HepG2 (cell line): ENCODE results near the gene TOB2. TPM values are rescaled to one million over a fixed set of nuclear protein-coding genes. Genes with fewer than 3 reads are reported as not detected.

Experiments
- ARHGAP35 ChIP-seq: sonication (generic); formaldehyde crosslinking; IDR thresholded peaks from 2 replicates; pipeline ENCODE4 v1.9.0; 2022; ENCODE audit warnings: mild to moderate bottlenecking, inconsistent platforms, moderate library complexity, missing genetic modification reagents, borderline replicate concordance
- ATF1 ChIP-seq: IDR thresholded peaks from 2 replicates; pipeline ENCODE4 v1.6.1; 2016; ENCODE audit warnings: mild to moderate bottlenecking, control low read depth
- CBX2 ChIP-seq, 2 experiments: fragments of 200-600 bp in 1 of 2; sonication (generic); formaldehyde crosslinking in 1 of 2; IDR thresholded peaks; 2 replicates each; pipeline versions ENCODE4 v1.7.0 to v1.8.1; 2018 to 2022; ENCODE audit warnings: low read depth in 2 of 2, low read length in 1 of 2, mild to moderate bottlenecking in 1 of 2, missing genetic modification reagents in 1 of 2
- DR1 ChIP-seq: sonication (generic); formaldehyde crosslinking; IDR thresholded peaks from 2 replicates; pipeline ENCODE4 v1.8.0; 2021; ENCODE audit warnings: mild to moderate bottlenecking, missing genetic modification reagents, inconsistent platforms
- IKZF5 ChIP-seq: IDR thresholded peaks from 2 replicates; pipeline ENCODE4 v1.6.1; 2018; ENCODE audit warnings: missing genetic modification reagents, mild to moderate bottlenecking, missing compliant biosample characterization
- KAT8 ChIP-seq: IDR thresholded peaks from 2 replicates; pipeline ENCODE4 v1.6.1; 2016; ENCODE audit warnings: missing genetic modification reagents, missing compliant biosample characterization
- KLF6 ChIP-seq: IDR thresholded peaks from 2 replicates; pipeline ENCODE4 v1.8.0; 2016; ENCODE audit warnings: missing biosample characterization, missing genetic modification reagents
- MIER3 ChIP-seq: IDR thresholded peaks from 2 replicates; pipeline ENCODE4 v1.6.1; 2016; ENCODE audit warnings: missing compliant biosample characterization, borderline replicate concordance
- NFKB2 ChIP-seq: sonication (generic); formaldehyde crosslinking; IDR thresholded peaks from 2 replicates; pipeline ENCODE4 v1.4.0; 2020; ENCODE audit warnings: missing genetic modification reagents, borderline replicate concordance
- PPARG ChIP-seq: conservative IDR thresholded peaks from 2 replicates; pipeline ENCODE4 v1.6.1; 2016; ENCODE audit warnings: missing biosample characterization, missing genetic modification reagents
- SIN3A ChIP-seq: IDR thresholded peaks from 2 replicates; pipeline ENCODE4 v1.6.1; 2011; ENCODE audit warnings: low read depth, mild to moderate bottlenecking, control low read depth, low read length, borderline replicate concordance
- SMAD1 ChIP-seq: sonication (generic); formaldehyde crosslinking; IDR thresholded peaks from 2 replicates; pipeline ENCODE4 v1.4.0; 2020; ENCODE audit warnings: missing genetic modification reagents, low read depth, mild to moderate bottlenecking, borderline replicate concordance
- SOX5 ChIP-seq: IDR thresholded peaks from 2 replicates; pipeline ENCODE4 v1.6.1; 2016; ENCODE audit warnings: borderline replicate concordance
- SRF ChIP-seq: IDR thresholded peaks from 2 replicates; pipeline ENCODE4 v1.6.1; 2011; ENCODE audit warnings: mild to moderate bottlenecking, low read depth, low read length, moderate library complexity
- ZNF138 ChIP-seq: sonication (generic); formaldehyde crosslinking; IDR thresholded peaks from 2 replicates; pipeline ENCODE4 v1.5.0; 2020; ENCODE audit warnings: mild to moderate bottlenecking, low read depth, missing genetic modification reagents
- ZNF253 ChIP-seq: sonication (generic); formaldehyde crosslinking; IDR thresholded peaks from 2 replicates; pipeline ENCODE4 v1.8.0; 2022; ENCODE audit warnings: mild to moderate bottlenecking, missing genetic modification reagents, borderline replicate concordance
- ZNF431 ChIP-seq: sonication (generic); formaldehyde crosslinking; IDR thresholded peaks from 2 replicates; pipeline ENCODE4 v1.9.0; 2022; ENCODE audit warnings: missing genetic modification reagents, low read depth, mild to moderate bottlenecking, borderline replicate concordance
- ZNF563 ChIP-seq: sonication (generic); formaldehyde crosslinking; IDR thresholded peaks from 2 replicates; pipeline ENCODE4 v1.8.0; 2022; ENCODE audit warnings: mild to moderate bottlenecking, moderate library complexity, missing genetic modification reagents
- ZNF616 ChIP-seq: sonication (generic); formaldehyde crosslinking; IDR thresholded peaks from 2 replicates; pipeline ENCODE4 v1.5.0; 2020; ENCODE audit warnings: low read depth, mild to moderate bottlenecking, missing genetic modification reagents
- ZNF891 ChIP-seq: sonication (generic); formaldehyde crosslinking; IDR thresholded peaks from 2 replicates; pipeline ENCODE4 v1.5.0; 2020; ENCODE audit warnings: mild to moderate bottlenecking, missing genetic modification reagents
- polyA plus RNA-seq, 8 experiments: library from polyadenylated mRNA; depleted of rRNA in 3 of 8; stranded (reverse) in 7 of 8; unstranded in 1 of 8; fragments of >200 nt; fragmentation: Illumina TruSeq in 4 of 8; extraction: Trizol in 4 of 8; gene quantifications; 2 replicates each; pipeline versions ENCODE4 v1.2.1 to v1.2.3, GENCODE V29; 2011 to 2016; ENCODE audit warnings: low read depth in 4 of 8, missing spikeins in 1 of 8, mixed read lengths in 1 of 8; ENCODE audit not compliant: insufficient read depth in 1 of 8
- total RNA-seq, 5 experiments: library from RNA; depleted of rRNA; stranded (reverse); fragments of >200 nt; fragmentation: Illumina TruSeq; extraction: Trizol; gene quantifications; 2 replicates each; pipeline ENCODE4 v1.2.3, GENCODE V29; 2016; ENCODE audit warnings: low read depth in 1 of 5
- TF ChIP-seq, protein P1 (sequence below): sonication (generic); formaldehyde crosslinking; conservative IDR thresholded peaks from 2 replicates; pipeline ENCODE4 v1.4.0; 2020; ENCODE audit warnings: missing genetic modification reagents
- TF ChIP-seq, protein P2 (sequence below): sonication (generic); formaldehyde crosslinking; IDR thresholded peaks from 2 replicates; pipeline ENCODE4 v1.5.0; 2020; ENCODE audit warnings: missing genetic modification reagents
- TF ChIP-seq, protein P3 (sequence below): sonication (generic); formaldehyde crosslinking; IDR thresholded peaks from 2 replicates; pipeline ENCODE4 v1.8.0; 2022; ENCODE audit warnings: mild to moderate bottlenecking, missing genetic modification reagents; ENCODE audit not compliant: insufficient replicate concordance

TOB2 gene
- total and polyA plus RNA-seq, 2 of the 13 experiments (the other 11 are each of a cell fraction or from before 2014, with no cell fraction given), result 12.2 to 13.7 TPM

GRCh38 chr22:41448189-41448808 is 1.7 kb upstream of the TOB2 start (continued):
- TF ChIP-seq PPARG (CRISPR knock-in tag), result no peak; the same call in 1 of the 2 replicates
- TF ChIP-seq SOX5 (CRISPR knock-in tag), result peak; percentile 62; the same call in 1 of the 2 replicates
- peak; percentile 19; the same call in 1 of the 2 replicates for TF ChIP-seq ZNF138 (CRISPR knock-in tag)
- 0 out of 2 replicates have a peak, but pooled peaks have one; percentile 66 for TF ChIP-seq ZNF616 (CRISPR knock-in tag)
- no peak for TF ChIP-seq SMAD1 (CRISPR knock-in tag)
- TF ChIP-seq, protein P1, sequence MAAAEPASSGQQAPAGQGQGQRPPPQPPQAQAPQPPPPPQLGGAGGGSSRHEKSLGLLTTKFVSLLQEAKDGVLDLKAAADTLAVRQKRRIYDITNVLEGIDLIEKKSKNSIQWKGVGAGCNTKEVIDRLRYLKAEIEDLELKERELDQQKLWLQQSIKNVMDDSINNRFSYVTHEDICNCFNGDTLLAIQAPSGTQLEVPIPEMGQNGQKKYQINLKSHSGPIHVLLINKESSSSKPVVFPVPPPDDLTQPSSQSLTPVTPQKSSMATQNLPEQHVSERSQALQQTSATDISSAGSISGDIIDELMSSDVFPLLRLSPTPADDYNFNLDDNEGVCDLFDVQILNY, result peak; percentile 76
- TF ChIP-seq ZNF891 (CRISPR knock-in tag), result 0 out of 2 replicates have a peak, but pooled peaks have one; percentile 34
- TF ChIP-seq MIER3 (CRISPR knock-in tag), result peak; percentile 92
- peak; percentile 87 for TF ChIP-seq ATF1 (CRISPR knock-in tag)
- peak; percentile 84 for TF ChIP-seq SIN3A
- TF ChIP-seq, protein P2, sequence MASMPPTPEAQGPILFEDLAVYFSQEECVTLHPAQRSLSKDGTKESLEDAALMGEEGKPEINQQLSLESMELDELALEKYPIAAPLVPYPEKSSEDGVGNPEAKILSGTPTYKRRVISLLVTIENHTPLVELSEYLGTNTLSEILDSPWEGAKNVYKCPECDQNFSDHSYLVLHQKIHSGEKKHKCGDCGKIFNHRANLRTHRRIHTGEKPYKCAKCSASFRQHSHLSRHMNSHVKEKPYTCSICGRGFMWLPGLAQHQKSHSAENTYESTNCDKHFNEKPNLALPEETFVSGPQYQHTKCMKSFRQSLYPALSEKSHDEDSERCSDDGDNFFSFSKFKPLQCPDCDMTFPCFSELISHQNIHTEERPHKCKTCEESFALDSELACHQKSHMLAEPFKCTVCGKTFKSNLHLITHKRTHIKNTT (CRISPR knock-in tag), result no peak
- TF ChIP-seq SRF, result 0 out of 2 replicates have a peak, but pooled peaks have one; percentile 12
- peak; percentile 69; the same call in 1 of the 2 replicates for TF ChIP-seq KAT8
- no peak for TF ChIP-seq ZNF253 (CRISPR knock-in tag)
- TF ChIP-seq, protein P3, sequence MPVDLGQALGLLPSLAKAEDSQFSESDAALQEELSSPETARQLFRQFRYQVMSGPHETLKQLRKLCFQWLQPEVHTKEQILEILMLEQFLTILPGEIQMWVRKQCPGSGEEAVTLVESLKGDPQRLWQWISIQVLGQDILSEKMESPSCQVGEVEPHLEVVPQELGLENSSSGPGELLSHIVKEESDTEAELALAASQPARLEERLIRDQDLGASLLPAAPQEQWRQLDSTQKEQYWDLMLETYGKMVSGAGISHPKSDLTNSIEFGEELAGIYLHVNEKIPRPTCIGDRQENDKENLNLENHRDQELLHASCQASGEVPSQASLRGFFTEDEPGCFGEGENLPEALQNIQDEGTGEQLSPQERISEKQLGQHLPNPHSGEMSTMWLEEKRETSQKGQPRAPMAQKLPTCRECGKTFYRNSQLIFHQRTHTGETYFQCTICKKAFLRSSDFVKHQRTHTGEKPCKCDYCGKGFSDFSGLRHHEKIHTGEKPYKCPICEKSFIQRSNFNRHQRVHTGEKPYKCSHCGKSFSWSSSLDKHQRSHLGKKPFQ (CRISPR knock-in tag), result no peak
- peak; percentile 36; the same call in 1 of the 2 replicates for TF ChIP-seq ZNF431 (CRISPR knock-in tag)
- TF ChIP-seq KLF6 (CRISPR knock-in tag), result 0 out of 2 replicates have a peak, but pooled peaks have one; percentile 34
- TF ChIP-seq ZNF563, result peak; percentile 60; the same call in 1 of the 2 replicates
- peak; percentile 68; the same call in 1 of the 2 replicates for TF ChIP-seq NFKB2 (CRISPR knock-in tag)
- peak; percentile 71 for TF ChIP-seq IKZF5 (CRISPR knock-in tag)
- TF ChIP-seq ARHGAP35 (CRISPR knock-in tag), result no peak
- peak; percentile 58; the same call in 1 of the 2 replicates for TF ChIP-seq DR1 (CRISPR knock-in tag)
- no peak for TF ChIP-seq CBX2 (IDR thresholded peaks at IDR 0.05; ENCODE audit: low read depth, low read length)
- no peak for TF ChIP-seq CBX2 (CRISPR knock-in tag; IDR thresholded peaks at IDR 0.05; ENCODE audit: low read depth)
